ENCODE data around the gene TMEM178B. TPM values are rescaled to one million over a fixed set of nuclear protein-coding genes. Genes with fewer than 3 reads are reported as not detected.

TMEM178B gene
- total RNA-seq (2021; ENCODE audit: unreplicated experiment) (0.39 TPM), Bru-seq, nascent RNA (percentile 22 among the genes with signal in this experiment), BruChase-seq, experiment 1, labeled RNA remaining after a 2-hour chase (percentile 19 among the genes with signal in this experiment), BruChase-seq, experiment 2, labeled RNA remaining after a 6-hour chase (percentile 22 among the genes with signal in this experiment)
- 0.04 TPM for polyA plus RNA-seq (2012; ENCODE audit: insufficient read length)
- long read RNA-seq, partial matches to known transcripts, result 1 of 1 reads
- long read RNA-seq, other reads (novel, unspliced or antisense), result 0 of 1 reads

DNA sequence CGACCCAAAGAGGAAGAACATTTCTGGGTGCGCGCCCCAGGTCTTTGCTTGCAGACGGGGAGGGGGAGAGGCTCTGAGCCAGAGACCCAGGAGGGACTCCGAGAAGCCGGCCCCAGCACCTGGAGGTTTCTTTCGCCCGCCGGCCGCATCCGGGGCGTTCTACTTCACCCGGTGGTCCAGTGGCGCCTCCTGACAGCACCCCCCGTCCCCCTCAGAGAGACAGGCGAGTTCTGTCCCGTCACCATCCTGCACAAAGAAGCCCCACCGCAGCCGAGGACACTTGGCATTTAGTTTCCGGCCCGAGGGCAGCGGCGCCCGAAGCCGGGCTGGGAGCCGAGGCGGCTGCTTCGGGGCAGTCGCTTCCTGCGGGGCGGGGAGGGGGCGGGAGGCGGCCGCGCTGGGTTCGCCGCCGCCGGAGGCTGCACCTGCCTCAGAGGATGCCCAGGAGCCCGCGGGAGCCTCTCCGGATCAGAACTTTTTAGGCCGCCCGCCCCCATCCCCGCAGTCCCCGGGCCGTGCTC is at the start of gene TMEM178B:
TMEM178B (plus strand) TSS at position 424 of the 521 bp plus-strand sequence.
- ATAC-seq (peak; percentile 20), DNase-seq (ENCODE audit: low read depth, low spot score) (no peak)
- CTCF ChIA-PET, result no interaction called here
- H3K27ac ChIP-seq (ENCODE audit: low read length), result no peak within 1 kb of the TSS
- H3K9me3 ChIP-seq (ENCODE audit: control insufficient read depth, insufficient read depth, low read depth, low read length), result no peaks in the 10 kb centered on the region
- intact Hi-C loops (cut with micrococcal nuclease; ENCODE audit: unreplicated experiment), result no loop called here
- H3K36me3 ChIP-seq (ENCODE audit: control insufficient read depth, insufficient read depth, low read length), result no peaks in the 10 kb centered on the region
- POLR2A ChIA-PET, result no interaction called here
- peak within 1 kb of the TSS; percentile 37 to 60 for H3K4me3 ChIP-seq (ENCODE audit: low read depth in 2 of 2, low read length in 2 of 2)
- TF ChIP-seq, protein P1, sequence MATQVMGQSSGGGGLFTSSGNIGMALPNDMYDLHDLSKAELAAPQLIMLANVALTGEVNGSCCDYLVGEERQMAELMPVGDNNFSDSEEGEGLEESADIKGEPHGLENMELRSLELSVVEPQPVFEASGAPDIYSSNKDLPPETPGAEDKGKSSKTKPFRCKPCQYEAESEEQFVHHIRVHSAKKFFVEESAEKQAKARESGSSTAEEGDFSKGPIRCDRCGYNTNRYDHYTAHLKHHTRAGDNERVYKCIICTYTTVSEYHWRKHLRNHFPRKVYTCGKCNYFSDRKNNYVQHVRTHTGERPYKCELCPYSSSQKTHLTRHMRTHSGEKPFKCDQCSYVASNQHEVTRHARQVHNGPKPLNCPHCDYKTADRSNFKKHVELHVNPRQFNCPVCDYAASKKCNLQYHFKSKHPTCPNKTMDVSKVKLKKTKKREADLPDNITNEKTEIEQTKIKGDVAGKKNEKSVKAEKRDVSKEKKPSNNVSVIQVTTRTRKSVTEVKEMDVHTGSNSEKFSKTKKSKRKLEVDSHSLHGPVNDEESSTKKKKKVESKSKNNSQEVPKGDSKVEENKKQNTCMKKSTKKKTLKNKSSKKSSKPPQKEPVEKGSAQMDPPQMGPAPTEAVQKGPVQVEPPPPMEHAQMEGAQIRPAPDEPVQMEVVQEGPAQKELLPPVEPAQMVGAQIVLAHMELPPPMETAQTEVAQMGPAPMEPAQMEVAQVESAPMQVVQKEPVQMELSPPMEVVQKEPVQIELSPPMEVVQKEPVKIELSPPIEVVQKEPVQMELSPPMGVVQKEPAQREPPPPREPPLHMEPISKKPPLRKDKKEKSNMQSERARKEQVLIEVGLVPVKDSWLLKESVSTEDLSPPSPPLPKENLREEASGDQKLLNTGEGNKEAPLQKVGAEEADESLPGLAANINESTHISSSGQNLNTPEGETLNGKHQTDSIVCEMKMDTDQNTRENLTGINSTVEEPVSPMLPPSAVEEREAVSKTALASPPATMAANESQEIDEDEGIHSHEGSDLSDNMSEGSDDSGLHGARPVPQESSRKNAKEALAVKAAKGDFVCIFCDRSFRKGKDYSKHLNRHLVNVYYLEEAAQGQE (IDR thresholded peaks at IDR 0.05; ENCODE audit: insufficient read depth in 1 of 2, low read depth in 2 of 2, low read length in 1 of 2), result no peak
- TF ChIP-seq, protein P2, sequence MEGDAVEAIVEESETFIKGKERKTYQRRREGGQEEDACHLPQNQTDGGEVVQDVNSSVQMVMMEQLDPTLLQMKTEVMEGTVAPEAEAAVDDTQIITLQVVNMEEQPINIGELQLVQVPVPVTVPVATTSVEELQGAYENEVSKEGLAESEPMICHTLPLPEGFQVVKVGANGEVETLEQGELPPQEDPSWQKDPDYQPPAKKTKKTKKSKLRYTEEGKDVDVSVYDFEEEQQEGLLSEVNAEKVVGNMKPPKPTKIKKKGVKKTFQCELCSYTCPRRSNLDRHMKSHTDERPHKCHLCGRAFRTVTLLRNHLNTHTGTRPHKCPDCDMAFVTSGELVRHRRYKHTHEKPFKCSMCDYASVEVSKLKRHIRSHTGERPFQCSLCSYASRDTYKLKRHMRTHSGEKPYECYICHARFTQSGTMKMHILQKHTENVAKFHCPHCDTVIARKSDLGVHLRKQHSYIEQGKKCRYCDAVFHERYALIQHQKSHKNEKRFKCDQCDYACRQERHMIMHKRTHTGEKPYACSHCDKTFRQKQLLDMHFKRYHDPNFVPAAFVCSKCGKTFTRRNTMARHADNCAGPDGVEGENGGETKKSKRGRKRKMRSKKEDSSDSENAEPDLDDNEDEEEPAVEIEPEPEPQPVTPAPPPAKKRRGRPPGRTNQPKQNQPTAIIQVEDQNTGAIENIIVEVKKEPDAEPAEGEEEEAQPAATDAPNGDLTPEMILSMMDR (IDR thresholded peaks at IDR 0.05), result no peak
- TF ChIP-seq TCF7L2 (IDR thresholded peaks at IDR 0.05; ENCODE audit: low read depth, low read length) (no peak), POLR2AphosphoS5 (IDR thresholded peaks at IDR 0.05; ENCODE audit: low read depth, low read length) (no peak), SIN3A (IDR thresholded peaks at IDR 0.05; ENCODE audit: borderline replicate concordance, insufficient read depth, low read depth, low read length) (no peak)
- no TSS peak for BruUV-seq (replicated peaks)
- H3K27me3 ChIP-seq (ENCODE audit: control insufficient read depth, insufficient read depth, low read length), result peaks cover 54% of the 10 kb centered on the region
- peaks cover 6% of the 10 kb centered on the region; the same call in 1 of the 2 replicates for H3K4me1 ChIP-seq (ENCODE audit: control insufficient read depth, insufficient read depth, low read length)
- in situ Hi-C loops (cut with HindIII; ENCODE audit: low pct_unique_long_range_greater_than_20kb, low sequenced_read_pairs), result no loop called here

DNA sequence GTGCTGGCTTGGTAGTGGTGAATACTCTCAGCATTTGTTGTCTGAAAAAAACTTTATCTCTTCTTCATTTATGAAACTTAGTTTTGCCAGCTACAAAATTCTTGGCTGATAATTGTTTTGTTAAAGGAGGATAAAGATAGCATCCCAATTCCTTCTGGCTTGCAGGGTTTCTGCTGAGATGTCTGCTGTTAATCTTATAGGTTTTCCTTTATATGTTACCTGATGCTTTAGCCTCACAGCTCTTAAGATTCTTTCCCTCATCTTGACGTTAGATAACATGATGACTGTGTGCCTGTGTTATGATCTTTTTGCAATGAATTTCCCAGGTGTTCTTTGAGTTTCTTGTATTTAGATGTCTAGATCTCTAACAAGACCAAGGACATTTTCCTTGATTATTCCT is 49.2 kb upstream of the TMEM178B start:
- Histone ChIP-seq H3K36me3 (ENCODE audit: control insufficient read depth, insufficient read depth, low read length) (no peaks in the 10 kb centered on the region), H3K4me3 (ENCODE audit: low read depth in 2 of 2, low read length in 2 of 2) (no peak overlapping the region), H3K4me1 (ENCODE audit: control insufficient read depth, insufficient read depth, low read length) (no peaks in the 10 kb centered on the region), H3K27ac (ENCODE audit: low read length) (no peak overlapping the region), H3K27me3 (ENCODE audit: control insufficient read depth, insufficient read depth, low read length) (no peaks in the 10 kb centered on the region), H3K9me3 (ENCODE audit: control insufficient read depth, insufficient read depth, low read depth, low read length) (peaks cover 3% of the 10 kb centered on the region; the same call in 1 of the 2 replicates)
- no peak for DNase-seq (ENCODE audit: low read depth, low spot score)
- CTCF ChIA-PET, result no interaction called here
- in situ Hi-C loops (cut with HindIII; ENCODE audit: low pct_unique_long_range_greater_than_20kb, low sequenced_read_pairs) (no loop called here), intact Hi-C loops (cut with micrococcal nuclease; ENCODE audit: unreplicated experiment) (loop anchor here (10.0 kb wide), 1 partner anchor 220 kb away; no protein-coding TSS in a partner anchor)
- TF ChIP-seq POLR2AphosphoS5 (IDR thresholded peaks at IDR 0.05; ENCODE audit: low read depth, low read length), result no peak
- no peak for TF ChIP-seq SIN3A (IDR thresholded peaks at IDR 0.05; ENCODE audit: borderline replicate concordance, insufficient read depth, low read depth, low read length)
- TF ChIP-seq TCF7L2 (IDR thresholded peaks at IDR 0.05; ENCODE audit: low read depth, low read length), result no peak
- TF ChIP-seq, protein P2 (IDR thresholded peaks at IDR 0.05), result no peak
- TF ChIP-seq, protein P1 (IDR thresholded peaks at IDR 0.05; ENCODE audit: insufficient read depth in 1 of 2, low read depth in 2 of 2, low read length in 1 of 2), result no peak
- POLR2A ChIA-PET, result no interaction called here
- BruUV-seq (replicated peaks), result no TSS peak
- ATAC-seq, result no peak

All from Panc1 (cell line).